ENCODE results near the gene TFAP2C.

DNA sequence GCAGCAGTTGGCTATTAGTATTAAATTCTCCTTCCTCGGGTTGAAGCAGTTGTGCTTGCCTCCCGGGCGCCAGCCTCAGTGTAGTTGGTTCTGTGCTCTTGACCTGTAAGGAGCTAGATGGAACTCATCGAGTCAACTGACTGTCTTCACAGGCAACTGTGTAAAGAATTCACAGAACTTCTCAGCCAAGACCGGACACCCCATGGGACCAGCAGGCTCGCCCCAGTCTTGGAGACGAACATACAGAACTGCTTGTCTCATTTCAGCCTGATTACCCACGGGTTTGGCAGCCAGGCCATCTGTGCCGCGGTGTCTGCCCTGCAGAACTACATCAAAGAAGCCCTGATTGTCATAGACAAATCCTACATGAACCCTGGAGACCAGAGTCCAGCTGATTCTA, 8.5 kb downstream of the TFAP2C start:
- TF ChIP-seq, protein P1, sequence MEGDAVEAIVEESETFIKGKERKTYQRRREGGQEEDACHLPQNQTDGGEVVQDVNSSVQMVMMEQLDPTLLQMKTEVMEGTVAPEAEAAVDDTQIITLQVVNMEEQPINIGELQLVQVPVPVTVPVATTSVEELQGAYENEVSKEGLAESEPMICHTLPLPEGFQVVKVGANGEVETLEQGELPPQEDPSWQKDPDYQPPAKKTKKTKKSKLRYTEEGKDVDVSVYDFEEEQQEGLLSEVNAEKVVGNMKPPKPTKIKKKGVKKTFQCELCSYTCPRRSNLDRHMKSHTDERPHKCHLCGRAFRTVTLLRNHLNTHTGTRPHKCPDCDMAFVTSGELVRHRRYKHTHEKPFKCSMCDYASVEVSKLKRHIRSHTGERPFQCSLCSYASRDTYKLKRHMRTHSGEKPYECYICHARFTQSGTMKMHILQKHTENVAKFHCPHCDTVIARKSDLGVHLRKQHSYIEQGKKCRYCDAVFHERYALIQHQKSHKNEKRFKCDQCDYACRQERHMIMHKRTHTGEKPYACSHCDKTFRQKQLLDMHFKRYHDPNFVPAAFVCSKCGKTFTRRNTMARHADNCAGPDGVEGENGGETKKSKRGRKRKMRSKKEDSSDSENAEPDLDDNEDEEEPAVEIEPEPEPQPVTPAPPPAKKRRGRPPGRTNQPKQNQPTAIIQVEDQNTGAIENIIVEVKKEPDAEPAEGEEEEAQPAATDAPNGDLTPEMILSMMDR (IDR thresholded peaks at IDR 0.05) = no peak
- TF ChIP-seq ZNF317 (CRISPR knock-in tag; IDR thresholded peaks at IDR 0.05; ENCODE audit: borderline replicate concordance, low read depth) (no peak), E2F5 (CRISPR knock-in tag; IDR thresholded peaks at IDR 0.05) (no peak), NR1H2 (CRISPR knock-in tag; IDR thresholded peaks at IDR 0.05) (no peak), ZNF512 (CRISPR knock-in tag; IDR thresholded peaks at IDR 0.05; ENCODE audit: borderline replicate concordance) (no peak), NFYB (CRISPR knock-in tag; conservative IDR thresholded peaks at IDR 0.05; ENCODE audit: low read depth) (no peak), TEAD1 (CRISPR knock-in tag; IDR thresholded peaks at IDR 0.05) (no peak), AFF4 (CRISPR knock-in tag; IDR thresholded peaks at IDR 0.05; ENCODE audit: borderline replicate concordance) (no peak), JUN (CRISPR knock-in tag; IDR thresholded peaks at IDR 0.05) (no peak), CBFB (CRISPR knock-in tag; IDR thresholded peaks at IDR 0.05; ENCODE audit: low read depth) (no peak), TEAD4 (CRISPR knock-in tag; IDR thresholded peaks at IDR 0.05) (no peak), FOXJ3 (CRISPR knock-in tag; IDR thresholded peaks at IDR 0.05; ENCODE audit: borderline replicate concordance) (no peak)
- TF ChIP-seq, protein P2, sequence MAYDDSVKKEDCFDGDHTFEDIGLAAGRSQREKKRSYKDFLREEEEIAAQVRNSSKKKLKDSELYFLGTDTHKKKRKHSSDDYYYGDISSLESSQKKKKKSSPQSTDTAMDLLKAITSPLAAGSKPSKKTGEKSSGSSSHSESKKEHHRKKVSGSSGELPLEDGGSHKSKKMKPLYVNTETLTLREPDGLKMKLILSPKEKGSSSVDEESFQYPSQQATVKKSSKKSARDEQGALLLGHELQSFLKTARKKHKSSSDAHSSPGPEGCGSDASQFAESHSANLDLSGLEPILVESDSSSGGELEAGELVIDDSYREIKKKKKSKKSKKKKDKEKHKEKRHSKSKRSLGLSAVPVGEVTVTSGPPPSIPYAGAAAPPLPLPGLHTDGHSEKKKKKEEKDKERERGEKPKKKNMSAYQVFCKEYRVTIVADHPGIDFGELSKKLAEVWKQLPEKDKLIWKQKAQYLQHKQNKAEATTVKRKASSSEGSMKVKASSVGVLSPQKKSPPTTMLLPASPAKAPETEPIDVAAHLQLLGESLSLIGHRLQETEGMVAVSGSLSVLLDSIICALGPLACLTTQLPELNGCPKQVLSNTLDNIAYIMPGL (CRISPR knock-in tag; IDR thresholded peaks at IDR 0.05) = no peak
- TF ChIP-seq, protein P3, sequence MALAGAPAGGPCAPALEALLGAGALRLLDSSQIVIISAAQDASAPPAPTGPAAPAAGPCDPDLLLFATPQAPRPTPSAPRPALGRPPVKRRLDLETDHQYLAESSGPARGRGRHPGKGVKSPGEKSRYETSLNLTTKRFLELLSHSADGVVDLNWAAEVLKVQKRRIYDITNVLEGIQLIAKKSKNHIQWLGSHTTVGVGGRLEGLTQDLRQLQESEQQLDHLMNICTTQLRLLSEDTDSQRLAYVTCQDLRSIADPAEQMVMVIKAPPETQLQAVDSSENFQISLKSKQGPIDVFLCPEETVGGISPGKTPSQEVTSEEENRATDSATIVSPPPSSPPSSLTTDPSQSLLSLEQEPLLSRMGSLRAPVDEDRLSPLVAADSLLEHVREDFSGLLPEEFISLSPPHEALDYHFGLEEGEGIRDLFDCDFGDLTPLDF (CRISPR knock-in tag; IDR thresholded peaks at IDR 0.05) = no peak
